A673 (cell line): ENCODE results near the gene TLE4.

Experiments
- EZH2 ChIP-seq: fragments of 200-600 bp; sonication (generic); IDR thresholded peaks from 2 replicates; pipeline ENCODE4 v1.6.1; 2017; ENCODE audit warnings: borderline replicate concordance, low read depth, mild to moderate bottlenecking, mixed read lengths, antibody characterized with exemption, low read length; ENCODE audit not compliant: poor library complexity, severe bottlenecking
- TF ChIP-seq, protein P1 (sequence below): fragments of 300-800, 200-600 bp; sonication (generic); conservative IDR thresholded peaks from 2 replicates; pipeline ENCODE4 v1.5.1; 2017; ENCODE audit warnings: low read depth, mild to moderate bottlenecking, antibody characterized with exemption, low read length, moderate library complexity, mixed read lengths

DNA sequence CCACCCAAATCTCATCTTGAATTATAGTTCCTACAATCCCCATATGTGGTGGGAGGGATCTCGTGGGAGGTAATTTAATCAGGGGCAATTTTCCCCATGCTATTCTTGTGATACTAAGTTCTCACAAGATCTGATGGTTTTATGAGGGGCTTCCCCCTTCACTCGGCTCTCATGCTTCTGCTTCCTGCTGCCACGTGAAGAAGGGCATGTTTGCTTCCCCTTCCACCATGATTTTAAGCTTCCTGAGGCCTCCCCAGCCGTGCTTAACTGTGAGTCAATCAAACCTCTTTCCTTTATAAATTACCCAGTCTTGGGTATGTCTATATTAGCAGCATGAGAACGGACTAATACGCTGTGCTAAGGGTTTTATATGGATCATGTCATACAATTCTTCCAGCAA is 72.3 kb downstream of the TLE4 start:
- TF ChIP-seq, protein P1, sequence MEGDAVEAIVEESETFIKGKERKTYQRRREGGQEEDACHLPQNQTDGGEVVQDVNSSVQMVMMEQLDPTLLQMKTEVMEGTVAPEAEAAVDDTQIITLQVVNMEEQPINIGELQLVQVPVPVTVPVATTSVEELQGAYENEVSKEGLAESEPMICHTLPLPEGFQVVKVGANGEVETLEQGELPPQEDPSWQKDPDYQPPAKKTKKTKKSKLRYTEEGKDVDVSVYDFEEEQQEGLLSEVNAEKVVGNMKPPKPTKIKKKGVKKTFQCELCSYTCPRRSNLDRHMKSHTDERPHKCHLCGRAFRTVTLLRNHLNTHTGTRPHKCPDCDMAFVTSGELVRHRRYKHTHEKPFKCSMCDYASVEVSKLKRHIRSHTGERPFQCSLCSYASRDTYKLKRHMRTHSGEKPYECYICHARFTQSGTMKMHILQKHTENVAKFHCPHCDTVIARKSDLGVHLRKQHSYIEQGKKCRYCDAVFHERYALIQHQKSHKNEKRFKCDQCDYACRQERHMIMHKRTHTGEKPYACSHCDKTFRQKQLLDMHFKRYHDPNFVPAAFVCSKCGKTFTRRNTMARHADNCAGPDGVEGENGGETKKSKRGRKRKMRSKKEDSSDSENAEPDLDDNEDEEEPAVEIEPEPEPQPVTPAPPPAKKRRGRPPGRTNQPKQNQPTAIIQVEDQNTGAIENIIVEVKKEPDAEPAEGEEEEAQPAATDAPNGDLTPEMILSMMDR = no peak
- no peak for TF ChIP-seq EZH2
